H9 (cell line): ENCODE results near the gene OSTC. TPM values are rescaled to one million over a fixed set of nuclear protein-coding genes. Genes with fewer than 3 reads are reported as not detected.
A peak's percentile ranks its signal among the peaks of the same experiment; 100 is the strongest.

Experiments
- DNase-seq: peaks from one replicate; pipeline ENCODE4 v3.0.0-alpha.2; 2017
- H2AFZ ChIP-seq: one replicate; pipeline ENCODE4 v1.6.1; 2013; ENCODE audit warnings: mild to moderate bottlenecking, low read length, control low read depth, moderate library complexity
- H2AK5ac ChIP-seq: 2 replicates; pipeline ENCODE4 v1.6.1; 2013; ENCODE audit warnings: low read length, control low read depth, mixed read lengths; ENCODE audit not compliant: insufficient read length
- H2BK120ac ChIP-seq: one replicate; pipeline ENCODE4 v1.6.1; 2013; ENCODE audit warnings: low read depth, mild to moderate bottlenecking, low read length, control low read depth, inconsistent platforms; ENCODE audit not compliant: poor library complexity, severe bottlenecking
- H2BK12ac ChIP-seq: 2 replicates; pipeline ENCODE4 v1.6.1; 2013; ENCODE audit warnings: low read length, control low read depth, mixed read lengths, low read depth; ENCODE audit not compliant: insufficient read length
- H2BK15ac ChIP-seq: 2 replicates; pipeline ENCODE4 v1.6.1; 2013; ENCODE audit warnings: low read depth, low read length, control low read depth
- H2BK20ac ChIP-seq: one replicate; pipeline ENCODE4 v1.6.1; 2013; ENCODE audit warnings: low read depth, mild to moderate bottlenecking, low read length, control low read depth, inconsistent platforms; ENCODE audit not compliant: poor library complexity, severe bottlenecking
- H2BK5ac ChIP-seq: 2 replicates; pipeline ENCODE4 v1.6.1; 2013; ENCODE audit warnings: low read length, control low read depth, mixed read lengths; ENCODE audit not compliant: insufficient read length
- H3K14ac ChIP-seq: 2 replicates; pipeline ENCODE4 v1.6.1; 2013; ENCODE audit warnings: low read length, control low read depth; ENCODE audit not compliant: insufficient read depth
- H3K18ac ChIP-seq: 2 replicates; pipeline ENCODE4 v1.6.1; 2013; ENCODE audit warnings: low read depth, mild to moderate bottlenecking, mixed read lengths, low read length, control low read depth; ENCODE audit not compliant: insufficient read length
- H3K23ac ChIP-seq: 2 replicates; pipeline ENCODE4 v1.6.1; 2013; ENCODE audit warnings: low read length, control low read depth, mixed read lengths, low read depth; ENCODE audit not compliant: insufficient read length
- H3K23me2 ChIP-seq: 2 replicates; pipeline ENCODE4 v1.6.1; 2013; ENCODE audit warnings: low read depth, mild to moderate bottlenecking, mixed read lengths, low read length, control low read depth; ENCODE audit not compliant: insufficient read length, poor library complexity, severe bottlenecking
- H3K27ac ChIP-seq: 2 replicates; pipeline ENCODE4 v1.5.1; 2013; ENCODE audit warnings: low read length, control low read depth, mixed read lengths, low read depth; ENCODE audit not compliant: insufficient read length
- H3K27me3 ChIP-seq: 2 replicates; pipeline ENCODE4 v1.6.1; 2013; ENCODE audit warnings: low read length, control low read depth, inconsistent platforms; ENCODE audit not compliant: insufficient read depth
- H3K4ac ChIP-seq: 2 replicates; pipeline ENCODE4 v1.6.1; 2013; ENCODE audit warnings: low read depth, mild to moderate bottlenecking, control low read depth, inconsistent platforms, low read length, moderate library complexity
- H3K4me1 ChIP-seq: 2 replicates; pipeline ENCODE4 v1.6.1; 2013; ENCODE audit warnings: low read length, control low read depth, inconsistent platforms; ENCODE audit not compliant: insufficient read depth
- H3K4me2 ChIP-seq: 2 replicates; pipeline ENCODE4 v1.6.1; 2013; ENCODE audit warnings: low read length, control low read depth, mixed read lengths; ENCODE audit not compliant: insufficient read length, insufficient read depth
- H3K56ac ChIP-seq: 2 replicates; pipeline ENCODE4 v1.6.1; 2013; ENCODE audit warnings: low read depth, mild to moderate bottlenecking, mixed read lengths, low read length, control low read depth; ENCODE audit not compliant: insufficient read length
- H3K79me1 ChIP-seq: 2 replicates; pipeline ENCODE4 v1.6.1; 2013; ENCODE audit warnings: low read depth, mild to moderate bottlenecking, moderate library complexity, low read length, control low read depth, inconsistent platforms; ENCODE audit not compliant: insufficient read depth, poor library complexity, severe bottlenecking
- H3K79me2 ChIP-seq: 2 replicates; pipeline ENCODE4 v1.6.1; 2013; ENCODE audit warnings: low read length, control low read depth, inconsistent platforms; ENCODE audit not compliant: insufficient read depth
- H3K9ac ChIP-seq: 2 replicates; pipeline ENCODE4 v1.6.1; 2013; ENCODE audit warnings: low read length, control low read depth, mixed read lengths; ENCODE audit not compliant: insufficient read length; ENCODE audit errors: extremely low read depth
- H3K9me3 ChIP-seq: one replicate; pipeline ENCODE4 v1.6.1; 2013; ENCODE audit warnings: low read depth, low read length, inconsistent platforms; ENCODE audit not compliant: control insufficient read depth
- H3T11ph ChIP-seq: one replicate; pipeline ENCODE4 v1.6.1; 2013; ENCODE audit warnings: mild to moderate bottlenecking, low read length, control low read depth, inconsistent platforms
- H4K20me1 ChIP-seq: one replicate; pipeline ENCODE4 v1.6.1; 2013; ENCODE audit not compliant: control insufficient read depth, insufficient read length, insufficient read depth
- H4K5ac ChIP-seq: 2 replicates; pipeline ENCODE4 v1.6.1; 2013; ENCODE audit warnings: low read depth, mild to moderate bottlenecking, mixed read lengths, low read length, control low read depth; ENCODE audit not compliant: insufficient read length
- H4K8ac ChIP-seq: replicated peaks from 2 replicates; pipeline ENCODE4 v1.6.1; 2013; ENCODE audit warnings: low read length, control low read depth, mixed read lengths, low read depth; ENCODE audit not compliant: insufficient read length
- H4K91ac ChIP-seq: 2 replicates; pipeline ENCODE4 v1.6.1; 2013; ENCODE audit warnings: low read depth, mild to moderate bottlenecking, moderate library complexity, mixed read lengths, low read length, control low read depth; ENCODE audit not compliant: insufficient read length
- H3K27ac Mint-ChIP-seq, 3 experiments: 2 replicates in 2 of 3; 3 replicates in 1 of 3; pipeline ENCODE4 v1.8.0; 2020 to 2021; ENCODE audit warnings: mixed read lengths in 3 of 3, mild to moderate bottlenecking in 1 of 3, moderate library complexity in 1 of 3
- H3K27me3 Mint-ChIP-seq: 2 replicates; pipeline ENCODE4 v1.8.0; 2021; ENCODE audit warnings: low read depth, mild to moderate bottlenecking, moderate library complexity, mixed read lengths
- H3K36me3 Mint-ChIP-seq, 3 experiments: 2 replicates in 2 of 3; 3 replicates in 1 of 3; pipeline ENCODE4 v1.8.0; 2020 to 2021; ENCODE audit warnings: low read depth in 3 of 3, mixed read lengths in 3 of 3; ENCODE audit not compliant: insufficient read depth in 1 of 3
- H3K4me1 Mint-ChIP-seq, 2 experiments: 2 replicates each; pipeline ENCODE4 v1.8.0; 2020; ENCODE audit warnings: mixed read lengths in 2 of 2
- H3K4me3 Mint-ChIP-seq, 2 experiments: 2 replicates in 1 of 2; 3 replicates in 1 of 2; pipeline ENCODE4 v1.8.0; 2020 to 2021; ENCODE audit warnings: mild to moderate bottlenecking in 2 of 2, mixed read lengths in 2 of 2, moderate library complexity in 1 of 2
- H3K9me3 Mint-ChIP-seq, 2 experiments: 2 replicates in 1 of 2; 3 replicates in 1 of 2; pipeline ENCODE4 v1.8.0; 2020; ENCODE audit warnings: mild to moderate bottlenecking in 2 of 2, mixed read lengths in 2 of 2, moderate library complexity in 1 of 2
- WGBS: extraction: QIAGEN DNeasy Blood & Tissue Kit; methylation state at CpG from one replicate; pipeline ENCODE4 v1.1.7; 2013; ENCODE audit warnings: missing lambda C conversion rate, low lambda C conversion rate, mixed read lengths; ENCODE audit not compliant: insufficient read length; ENCODE audit errors: extremely low coverage; 5-methylcytosine and 5-hydroxymethylcytosine counted together
- total RNA-seq: library from RNA; stranded (reverse); gene quantifications from 2 replicates; pipeline ENCODE4 v1.2.1, GENCODE V29; 2021
- TF ChIP-seq, protein P1 (sequence below): fragments of 200-600 bp; sonication (generic); conservative IDR thresholded peaks from 3 replicates; pipeline ENCODE4 v1.8.0; 2021; ENCODE audit warnings: antibody characterized with exemption, mild to moderate bottlenecking

The OSTC gene
- total RNA-seq, 1 experiment from 2014 or later: 130 TPM

DNA sequence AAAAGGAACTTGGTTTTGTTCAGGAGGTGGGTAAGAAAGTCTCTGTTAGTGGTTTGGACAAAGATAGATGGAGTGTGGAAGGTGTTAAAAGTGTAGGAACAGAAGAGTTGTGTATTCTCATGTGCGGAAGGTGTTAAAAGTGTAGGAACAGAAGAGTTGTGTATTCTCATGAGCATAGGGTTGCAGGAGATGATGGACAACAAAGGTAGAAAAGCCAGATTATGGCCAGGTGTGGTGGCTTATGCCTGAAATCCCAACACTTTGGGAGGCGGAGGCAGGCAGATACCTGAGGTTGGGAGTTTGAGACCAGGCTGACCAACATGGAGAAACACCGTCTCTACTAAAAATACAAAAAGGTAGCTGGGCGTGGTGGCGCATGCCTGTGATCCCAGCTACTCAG, 27.6 kb upstream of the OSTC start:
- Histone ChIP-seq H3K56ac (no peak overlapping the region), H4K20me1 (no peaks in the 10 kb centered on the region), H3K4ac (no peak overlapping the region), H3K4me2 (peak overlapping the region; percentile 23), H2BK12ac (no peak overlapping the region), H3K27me3 (no peaks in the 10 kb centered on the region), H2BK20ac (no peak overlapping the region), H2BK15ac (no peak overlapping the region), H3K23ac (no peak overlapping the region), H3K9ac (peak overlapping the region; percentile 46), H3T11ph (no peak overlapping the region), H3K14ac (no peak overlapping the region), H2BK120ac (no peak overlapping the region), H3K23me2 (peaks cover 8% of the 10 kb centered on the region), H3K9me3 (no peaks in the 10 kb centered on the region), H3K4me1 (peaks cover 2% of the 10 kb centered on the region; the same call in 1 of the 2 replicates), H4K91ac (no peak overlapping the region), H3K79me2 (peaks cover 15% of the 10 kb centered on the region; the same call in 1 of the 2 replicates), H3K79me1 (peaks cover 3% of the 10 kb centered on the region), H2AFZ (no peak overlapping the region), H2BK5ac (no peak overlapping the region), H4K5ac (no peak overlapping the region), H3K18ac (no peak overlapping the region), H3K27ac (no peak overlapping the region), H2AK5ac (no peak overlapping the region), H4K8ac (no peak overlapping the region)
- Mint-ChIP-seq H3K4me1 (peaks cover 25 to 28% of the 10 kb centered on the region in 2 experiments), H3K27me3 (no peaks in the 10 kb centered on the region), H3K4me3 (peak overlapping the region; percentile 94 to 100), H3K36me3 (peaks cover 51 to 71% (median 62%) of the 10 kb centered on the region in 3 experiments), H3K9me3 (0 out of 5 replicates have a peak, but pooled peaks cover 0 to 3% of the 10 kb centered on the region in 2 experiments), H3K27ac (peak overlapping the region in 2 of 3 experiments; percentile 28 to 86; a peak in 5 of 7 replicates)
- no peak for DNase-seq
- TF ChIP-seq, protein P1, sequence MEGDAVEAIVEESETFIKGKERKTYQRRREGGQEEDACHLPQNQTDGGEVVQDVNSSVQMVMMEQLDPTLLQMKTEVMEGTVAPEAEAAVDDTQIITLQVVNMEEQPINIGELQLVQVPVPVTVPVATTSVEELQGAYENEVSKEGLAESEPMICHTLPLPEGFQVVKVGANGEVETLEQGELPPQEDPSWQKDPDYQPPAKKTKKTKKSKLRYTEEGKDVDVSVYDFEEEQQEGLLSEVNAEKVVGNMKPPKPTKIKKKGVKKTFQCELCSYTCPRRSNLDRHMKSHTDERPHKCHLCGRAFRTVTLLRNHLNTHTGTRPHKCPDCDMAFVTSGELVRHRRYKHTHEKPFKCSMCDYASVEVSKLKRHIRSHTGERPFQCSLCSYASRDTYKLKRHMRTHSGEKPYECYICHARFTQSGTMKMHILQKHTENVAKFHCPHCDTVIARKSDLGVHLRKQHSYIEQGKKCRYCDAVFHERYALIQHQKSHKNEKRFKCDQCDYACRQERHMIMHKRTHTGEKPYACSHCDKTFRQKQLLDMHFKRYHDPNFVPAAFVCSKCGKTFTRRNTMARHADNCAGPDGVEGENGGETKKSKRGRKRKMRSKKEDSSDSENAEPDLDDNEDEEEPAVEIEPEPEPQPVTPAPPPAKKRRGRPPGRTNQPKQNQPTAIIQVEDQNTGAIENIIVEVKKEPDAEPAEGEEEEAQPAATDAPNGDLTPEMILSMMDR: no peak
- WGBS: 100% methylated on average over 1 of the region's 5 CpGs
